ENCODE data around the gene CTNND2.

- TF ChIP-seq SUZ12 (IDR thresholded peaks at IDR 0.05; ENCODE audit: extremely low read depth, insufficient read depth, insufficient read length) (no peak), YY1 (IDR thresholded peaks at IDR 0.05; ENCODE audit: insufficient read depth, insufficient read length) (no peak)
Observed at GRCh38 chr5:11181940-11182339, 722.3 kb downstream of the CTNND2 start.
